GM12891 (cell line): ENCODE data around the gene ATP6V0E1.

Experiments
- PAX5 ChIP-seq: IDR thresholded peaks from 2 replicates; pipeline ENCODE4 v1.6.1; 2011; ENCODE audit warnings: low read length, moderate library complexity, mild to moderate bottlenecking; ENCODE audit not compliant: insufficient read depth, severe bottlenecking
- POLR2A ChIP-seq: IDR thresholded peaks from 2 replicates; pipeline ENCODE4 v1.6.1; 2011; ENCODE audit warnings: low read depth, low read length, control low read depth
- POLR2AphosphoS5 ChIP-seq: IDR thresholded peaks from 2 replicates; pipeline ENCODE4 v1.6.1; 2011; ENCODE audit warnings: low read depth, low read length, control low read depth
- TAF1 ChIP-seq: IDR thresholded peaks from 2 replicates; pipeline ENCODE4 v1.6.1; 2011; ENCODE audit warnings: low read depth, low read length, control low read depth

DNA sequence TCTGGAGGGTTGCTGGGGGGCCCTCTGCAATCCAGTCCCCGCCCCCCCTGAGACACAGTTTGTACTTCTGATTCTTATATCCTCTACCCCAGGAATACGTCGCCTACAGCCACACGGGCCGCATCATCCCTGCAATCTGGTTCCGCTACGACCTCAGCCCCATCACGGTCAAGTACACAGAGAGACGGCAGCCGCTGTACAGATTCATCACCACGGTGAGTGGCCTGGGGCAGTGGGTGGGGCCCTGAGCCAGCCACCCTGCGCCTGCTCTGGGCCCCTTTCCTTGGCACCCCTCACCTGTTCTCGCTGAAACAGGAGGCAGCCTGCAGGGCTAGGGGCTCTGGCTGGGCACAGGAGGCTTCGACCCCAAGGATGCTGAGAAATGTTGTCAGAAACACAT is 48.5 kb upstream of the ATP6V0E1 start:
- no peak for TF ChIP-seq POLR2AphosphoS5
- no peak for TF ChIP-seq POLR2A
- no peak for TF ChIP-seq PAX5
- no peak for TF ChIP-seq TAF1
